ENCODE data around the gene SLC9A5.

GRCh38 chr16:67248073-67248400 is 742 bp upstream of the SLC9A5 start:
- TF ChIP-seq CTCF (IDR thresholded peaks at IDR 0.05): no peak
- no peak for TF ChIP-seq POLR2A (IDR thresholded peaks at IDR 0.05)

All from esophagus squamous epithelium (tissue), 4 donors.